GM21825 (cell line): ENCODE data around the gene RAB40B.

Source experiments
- ATAC-seq: cut with Tn5 transposase; IDR thresholded peaks from one replicate; pipeline ENCODE4 v1.9.1; 2021; ENCODE audit warnings: mild to moderate bottlenecking, moderate library complexity; ENCODE audit not compliant: unreplicated experiment

Gene RAB40B

GRCh38 chr17:82653651-82654528 is 44.6 kb downstream of the RAB40B start:
- no peak for ATAC-seq

DNA sequence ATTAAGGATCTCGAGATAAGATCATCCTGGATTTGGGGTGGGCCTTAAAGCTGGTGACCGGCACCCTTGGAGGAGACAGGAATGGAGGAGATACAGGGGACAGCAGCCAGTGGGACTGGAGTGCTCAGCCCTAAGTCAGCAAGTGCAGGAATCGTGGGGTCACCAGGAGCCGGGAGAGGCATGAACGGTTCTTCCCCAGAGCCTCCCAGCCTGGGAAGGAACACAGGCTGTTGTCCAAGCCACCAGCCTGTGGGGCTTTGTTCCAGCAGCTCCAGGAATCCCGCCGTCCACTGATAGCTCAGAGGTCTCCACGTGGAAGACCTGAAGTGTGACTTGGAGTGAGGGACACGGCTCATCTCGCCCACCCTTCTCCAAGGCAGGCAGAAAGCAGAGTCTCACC is 47.8 kb downstream of the RAB40B start:
- ATAC-seq, result no peak

DNA sequence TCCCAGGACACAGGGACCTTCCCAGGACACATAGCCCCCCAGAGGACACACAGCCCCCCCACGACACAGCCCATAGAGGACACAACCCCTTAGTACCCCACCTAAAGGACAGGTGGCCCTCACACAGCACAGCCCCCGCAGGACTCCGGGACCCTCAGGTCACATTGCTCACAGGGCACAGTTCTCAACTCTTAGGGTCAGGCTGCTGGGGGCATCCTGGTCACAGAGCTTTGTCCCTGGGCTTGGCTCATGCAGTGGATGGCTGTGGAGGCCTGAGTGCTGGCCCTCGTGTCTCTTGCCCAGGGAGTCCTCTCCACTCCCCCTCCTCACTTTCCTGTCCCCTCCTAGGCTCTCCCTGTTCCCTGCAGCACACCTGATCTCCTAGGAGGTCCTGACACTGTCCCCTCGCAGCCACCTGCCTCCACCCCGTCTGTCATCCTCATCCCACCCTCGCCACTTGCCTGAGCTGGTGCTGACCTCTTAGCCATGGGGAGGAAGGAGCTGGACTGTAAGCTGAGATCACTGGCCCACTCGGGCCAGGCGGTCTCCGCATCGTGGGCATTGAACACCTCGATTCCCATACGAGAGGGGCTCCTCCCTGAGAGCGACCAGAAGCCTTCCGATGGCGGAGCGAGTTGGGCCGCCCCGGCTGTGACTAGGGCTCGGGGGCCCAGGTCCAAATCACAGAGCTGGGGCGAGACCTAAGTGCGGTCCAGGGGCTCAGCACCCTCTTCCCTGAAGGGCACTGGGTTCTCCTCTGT is 48.8 kb downstream of the RAB40B start:
- ATAC-seq, result no peak

- ATAC-seq, result no peak
These were observed 49.7 kb downstream of the RAB40B start for GRCh38 chr17:82648742-82649331.

DNA sequence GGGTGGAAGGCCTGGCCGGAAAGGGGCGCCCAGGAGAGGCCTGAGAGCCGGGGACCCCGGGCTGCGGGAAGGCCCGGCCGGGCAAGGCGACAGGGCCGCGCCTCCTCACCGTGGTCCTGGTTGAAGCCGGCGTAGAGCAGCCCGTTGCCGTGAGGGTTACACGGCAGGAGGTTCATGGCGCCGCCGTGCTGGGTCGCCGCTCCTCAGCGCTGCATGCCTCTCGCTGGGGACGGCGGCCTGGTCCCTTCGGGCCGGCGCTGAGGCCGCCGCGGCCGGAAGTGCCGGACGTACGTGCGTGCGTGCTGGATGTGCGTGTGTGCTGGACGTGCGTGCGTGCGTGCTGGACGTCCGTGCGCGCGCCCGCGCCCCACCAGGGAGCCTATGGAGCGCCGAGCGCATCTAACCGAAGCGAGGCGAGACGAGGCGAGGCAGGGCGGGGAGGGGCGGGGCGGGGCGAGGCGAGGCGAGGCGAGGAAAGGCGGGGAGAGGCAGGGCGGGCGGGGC is 50.3 kb downstream of the RAB40B start, which contains the start of gene WDR45B:
TSS of gene WDR45B (minus strand) at position 280 of the 504 bp plus-strand sequence. CDS start at position 176, 104 bp downstream.
- ATAC-seq, result peak; percentile 77

DNA sequence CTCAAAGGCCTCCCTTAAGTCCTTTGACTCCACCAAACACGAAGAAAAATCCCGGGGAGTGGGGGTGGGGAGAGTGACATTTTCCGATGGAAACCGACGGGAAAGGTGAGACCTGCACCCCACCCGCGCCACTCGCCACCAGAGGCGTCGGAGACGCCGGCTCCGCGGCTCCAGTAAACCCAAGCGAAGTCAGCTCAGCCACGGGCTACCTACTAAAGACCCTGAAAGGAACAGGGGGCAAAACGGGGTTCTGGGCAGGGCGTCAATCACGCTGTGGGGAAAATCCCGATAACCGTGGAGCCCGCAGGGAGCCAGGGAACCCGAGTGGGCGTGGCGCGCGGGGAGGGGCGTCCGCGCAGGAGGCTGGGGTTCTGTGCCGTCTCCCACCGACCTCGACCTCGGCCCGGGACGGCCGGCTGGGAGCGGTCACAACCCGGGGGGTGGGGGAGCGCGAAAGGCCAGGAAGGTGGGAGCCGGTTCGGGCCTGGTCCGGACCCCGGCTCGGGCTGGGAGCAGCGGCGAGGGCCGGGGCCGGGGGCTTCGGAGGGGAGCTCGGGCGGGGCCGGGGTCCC is 50.8 kb downstream of the RAB40B start:
- peak; percentile 28 for ATAC-seq

- no peak for ATAC-seq
These were observed 53.0 kb downstream of the RAB40B start for GRCh38 chr17:82645516-82645915.

DNA sequence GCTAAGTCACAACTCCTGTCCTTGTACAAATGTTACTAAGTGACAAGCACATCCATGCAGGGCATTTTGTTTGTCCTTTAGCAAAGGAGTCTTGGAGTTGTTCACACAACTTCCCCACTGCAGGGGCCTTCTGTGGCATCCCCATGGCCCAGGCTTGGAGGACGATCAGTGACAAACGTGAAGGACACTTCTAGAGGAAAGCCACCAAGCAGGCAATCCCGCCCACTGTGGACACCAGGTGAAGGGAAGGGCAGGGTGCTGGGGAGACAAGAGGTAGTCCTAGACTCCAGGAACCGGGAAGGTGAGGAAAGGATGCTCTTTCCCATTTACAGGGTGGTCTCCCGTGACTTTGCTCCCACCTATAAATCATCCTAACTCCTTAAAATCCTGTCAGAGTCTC is 54.4 kb downstream of the RAB40B start:
- no peak for ATAC-seq

- ATAC-seq, result no peak
These were observed 56.5 kb downstream of the RAB40B start for GRCh38 chr17:82642022-82642421.

GRCh38 chr17:82640036-82640435 is 58.5 kb downstream of the RAB40B start:
- no peak for ATAC-seq

- ATAC-seq, result no peak
These were observed 58.9 kb downstream of the RAB40B start for GRCh38 chr17:82639628-82640027.

GRCh38 chr17:82638183-82638773 is 60.2 kb downstream of the RAB40B start:
- no peak for ATAC-seq

DNA sequence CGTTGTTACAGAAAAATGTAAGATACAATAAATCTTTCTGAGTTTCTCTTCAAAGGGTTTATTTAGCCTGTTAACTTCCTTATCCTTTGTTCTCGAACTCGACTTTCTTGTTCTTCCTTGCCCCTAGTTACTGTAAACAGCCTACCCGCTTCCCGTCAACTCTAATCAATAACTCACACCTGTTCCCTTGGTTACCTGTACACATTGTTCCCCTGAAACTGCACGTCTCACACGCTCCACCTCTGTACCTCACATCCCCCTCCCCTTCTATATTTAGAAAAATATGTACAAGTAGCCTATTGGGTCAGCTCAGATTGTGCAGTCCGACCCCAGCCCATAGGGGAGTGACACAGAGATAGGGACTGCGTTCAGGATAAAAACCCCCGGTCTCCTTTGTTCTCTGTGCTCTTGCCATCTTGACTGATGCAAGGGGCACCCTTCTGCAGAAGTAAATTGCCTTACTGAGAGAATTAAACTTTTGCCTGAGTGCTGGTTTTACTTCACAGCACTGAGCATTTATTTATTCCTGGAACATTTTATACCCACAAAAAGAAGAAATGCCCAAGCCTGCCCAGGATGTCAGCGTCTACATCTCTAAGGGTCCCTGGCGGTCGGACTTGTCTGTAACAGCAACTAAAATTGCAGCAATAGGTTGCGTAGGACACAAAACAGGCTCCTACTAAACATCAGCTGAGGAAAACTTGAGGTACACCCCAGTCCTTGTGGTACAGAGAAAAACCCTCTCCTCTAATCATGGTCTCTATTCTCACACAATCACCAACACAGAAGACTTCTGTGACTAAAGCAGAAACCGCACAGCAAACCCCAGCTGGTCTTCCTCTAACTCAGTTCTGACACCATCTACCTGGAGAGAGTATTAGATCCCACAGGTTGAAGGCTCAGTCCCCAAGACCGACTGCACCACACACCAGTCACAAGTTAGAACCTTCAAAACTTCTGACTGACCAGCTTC is 61.6 kb downstream of the RAB40B start:
- ATAC-seq, result no peak

DNA sequence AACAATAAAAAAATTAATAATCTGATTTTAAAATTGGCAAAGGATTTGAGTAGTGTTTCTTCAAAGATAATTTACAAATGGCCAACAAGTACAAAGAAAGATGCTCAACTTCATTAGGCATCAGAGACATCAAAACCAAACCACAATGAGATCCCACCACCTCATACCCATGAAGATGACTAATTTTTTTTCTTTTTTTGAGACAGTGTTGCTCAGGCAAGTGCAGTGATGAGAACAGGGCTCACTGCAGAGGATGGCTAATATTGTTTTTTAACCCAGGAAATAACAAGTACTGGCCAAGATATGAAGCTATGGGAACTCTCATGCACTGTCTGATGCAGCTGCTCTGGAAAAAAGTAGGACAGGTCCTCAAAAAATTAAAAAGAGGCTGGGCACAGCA is 65.2 kb downstream of the RAB40B start:
- ATAC-seq, result no peak

DNA sequence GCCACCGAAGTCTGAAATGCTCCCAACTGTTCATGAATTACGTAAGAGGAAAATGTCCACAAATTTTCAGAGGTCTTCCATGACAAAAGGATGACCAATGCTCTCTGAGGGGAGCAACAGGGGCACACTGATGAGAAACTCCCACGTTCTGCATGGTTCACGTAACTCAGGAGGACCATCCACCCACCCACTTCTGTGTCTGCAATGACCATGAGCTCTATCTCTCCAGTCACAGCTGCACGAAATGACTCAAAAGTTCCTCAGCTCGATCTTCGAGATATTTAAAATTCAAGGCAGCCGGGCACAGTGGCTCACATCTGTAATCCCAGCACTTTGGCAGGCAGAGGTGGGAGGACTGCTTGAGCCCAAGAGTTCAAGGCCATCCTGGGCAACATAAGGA is 66.0 kb downstream of the RAB40B start:
- ATAC-seq, result no peak

DNA sequence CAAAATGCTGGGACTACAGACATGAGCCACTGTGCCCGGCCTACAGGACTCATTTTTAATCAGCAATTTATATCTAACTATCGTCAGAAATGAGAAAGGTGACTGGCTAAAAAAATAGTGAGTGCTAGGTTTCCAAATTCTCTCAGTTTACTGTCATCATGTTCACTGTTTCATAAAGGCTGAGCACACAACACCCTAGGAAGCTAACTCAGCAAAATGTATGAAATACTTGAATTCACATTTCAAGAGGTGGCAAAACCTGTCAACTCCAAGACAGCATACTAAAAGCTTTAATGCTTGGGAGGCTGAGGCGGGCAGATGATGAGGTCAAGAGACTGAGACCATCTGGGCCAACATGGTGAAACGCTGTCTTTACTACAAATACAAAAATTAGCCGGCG is 67.0 kb downstream of the RAB40B start:
- no peak for ATAC-seq

DNA sequence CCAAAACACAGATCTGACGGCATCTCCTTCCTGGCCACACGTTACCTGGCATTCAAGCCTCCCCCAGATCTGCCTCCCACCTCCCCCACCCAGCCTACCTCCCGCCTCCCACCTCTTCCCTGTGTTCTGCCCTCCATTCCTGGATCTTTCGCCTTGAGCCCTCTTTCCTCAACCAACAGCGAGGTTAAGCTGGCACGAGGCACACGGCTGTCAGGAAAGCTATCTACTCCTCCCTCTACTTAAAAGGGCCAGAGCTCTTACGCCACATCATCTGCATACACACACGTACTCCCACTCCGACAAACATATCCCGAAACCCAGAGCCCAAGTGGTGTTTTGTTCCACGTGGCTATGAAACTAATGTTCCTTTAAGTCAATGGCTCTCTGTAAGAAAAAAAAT is 68.3 kb downstream of the RAB40B start:
- no peak for ATAC-seq

GRCh38 chr17:82629748-82630147 is 68.8 kb downstream of the RAB40B start:
- ATAC-seq, result no peak

- ATAC-seq, result no peak
These were observed 71.1 kb downstream of the RAB40B start for GRCh38 chr17:82627405-82627804.

DNA sequence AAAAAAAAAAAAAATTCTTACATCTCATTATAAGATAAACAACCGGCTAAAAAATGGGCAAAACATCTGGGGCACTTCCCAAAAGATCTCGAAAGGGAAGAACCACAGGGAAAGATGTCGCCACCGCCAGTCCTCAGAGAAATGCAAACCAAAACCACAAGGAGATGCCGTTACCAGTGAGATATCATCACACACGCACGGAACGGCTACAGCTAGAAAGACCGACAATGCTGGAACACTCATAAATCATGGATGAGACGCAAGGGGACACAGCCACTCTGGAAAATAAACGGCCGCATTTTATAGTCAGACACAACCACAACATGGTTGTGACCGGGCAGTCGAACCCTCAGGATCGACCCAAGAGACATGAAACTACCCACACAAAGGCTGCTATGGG is 74.8 kb downstream of the RAB40B start:
- no peak for ATAC-seq
